Panc1 (cell line): ENCODE measurements around the gene PPP2R2B. TPM values are rescaled to one million over a fixed set of nuclear protein-coding genes. Genes with fewer than 3 reads are reported as not detected.

Experiments used
- ATAC-seq: fragments of 200-7000 bp; cut with Tn5 transposase; 2 replicates; pipeline ENCODE4 v1.9.1; 2020; ENCODE audit warnings: mild to moderate bottlenecking, moderate library complexity
- BruUV-seq: library from RNA; stranded (reverse); fragments of 400-500 nt; replicated peaks from 2 replicates; lab custom pipeline; 2021; lab: Mats Ljungman, UMichigan
- CTCF ChIA-PET: fragments of 300-600 bp; sonication (Branson Sonifier 250); formaldehyde crosslinking; loops from one replicate; lab custom pipeline; 2022; ENCODE audit warnings: antibody characterized with exemption; lab: Charles Lee
- POLR2A ChIA-PET: fragments of 300-600 bp; sonication (Branson Sonifier 250); formaldehyde crosslinking; loops from one replicate; lab custom pipeline; 2022; ENCODE audit warnings: antibody characterized with exemption; lab: Charles Lee
- DNase-seq: peaks from one replicate; pipeline ENCODE4 v3.0.0-alpha.2; 2010; ENCODE audit warnings: low read depth, low spot score
- H3K27ac ChIP-seq: 2 replicates; pipeline ENCODE4 v1.5.1; 2011; ENCODE audit warnings: mild to moderate bottlenecking, low read length, inconsistent platforms
- H3K27me3 ChIP-seq: fragments of 200-500 bp; sonication (Bioruptor generic); 2 replicates; pipeline ENCODE4 v1.6.0; 2014; ENCODE audit warnings: low read length, inconsistent platforms; ENCODE audit not compliant: control insufficient read depth, insufficient read depth
- H3K36me3 ChIP-seq: fragments of 200-500 bp; sonication (Bioruptor generic); 2 replicates; pipeline ENCODE4 v1.5.1; 2014; ENCODE audit warnings: inconsistent platforms, mild to moderate bottlenecking, low read length, moderate library complexity; ENCODE audit not compliant: control insufficient read depth, insufficient read depth
- H3K4me1 ChIP-seq: 2 replicates; pipeline ENCODE4 v1.5.1; 2011; ENCODE audit warnings: inconsistent platforms, mild to moderate bottlenecking, low read length, moderate library complexity; ENCODE audit not compliant: control insufficient read depth, insufficient read depth
- H3K4me3 ChIP-seq, 2 experiments: 2 replicates each; pipeline ENCODE4 v1.5.1; 2011 to 2012; ENCODE audit warnings: low read depth in 2 of 2, low read length in 2 of 2, mild to moderate bottlenecking in 2 of 2, inconsistent platforms in 1 of 2, moderate library complexity in 1 of 2
- H3K9me3 ChIP-seq: fragments of 200-500 bp; sonication (Bioruptor generic); 2 replicates; pipeline ENCODE4 v1.5.1; 2014; ENCODE audit warnings: low read depth, mild to moderate bottlenecking, inconsistent platforms, low read length, moderate library complexity; ENCODE audit not compliant: control insufficient read depth, insufficient read depth
- POLR2AphosphoS5 ChIP-seq: IDR thresholded peaks from 2 replicates; pipeline ENCODE4 v1.6.1; 2012; ENCODE audit warnings: mild to moderate bottlenecking, low read depth, low read length, moderate library complexity
- SIN3A ChIP-seq: IDR thresholded peaks from 2 replicates; pipeline ENCODE4 v1.6.1; 2012; ENCODE audit warnings: low read depth, mild to moderate bottlenecking, low read length, moderate library complexity, borderline replicate concordance; ENCODE audit not compliant: insufficient read depth
- TCF7L2 ChIP-seq: IDR thresholded peaks from 2 replicates; pipeline ENCODE4 v1.6.1; 2011; ENCODE audit warnings: mild to moderate bottlenecking, low read depth, low read length, inconsistent platforms
- in situ Hi-C: cut with HindIII; loops from 2 replicates; pipeline ENCODE4 v1.10.0; 2016; ENCODE audit warnings: low sequenced_read_pairs, low pct_unique_long_range_greater_than_20kb
- intact Hi-C: fragments of 100-400 bp; cut with micrococcal nuclease; formaldehyde crosslinking; loops from one replicate; pipeline ENCODE4 v1.10.0; 2022; ENCODE audit not compliant: unreplicated experiment
- total RNA-seq: library from RNA; stranded (reverse); gene quantifications from one replicate; pipeline ENCODE4 v1.2.1, GENCODE V29; 2021; ENCODE audit not compliant: unreplicated experiment
- TF ChIP-seq, protein P1 (sequence below): fragments of 450-650 bp; IDR thresholded peaks from 2 replicates; pipeline ENCODE4 v1.5.1; 2017; ENCODE audit warnings: mild to moderate bottlenecking
- TF ChIP-seq, protein P2 (sequence below), 2 experiments: IDR thresholded peaks; 2 replicates each; pipeline ENCODE4 v1.6.1; 2011 to 2012; ENCODE audit warnings: low read depth in 2 of 2, control low read depth in 1 of 2, low read length in 1 of 2, mild to moderate bottlenecking in 1 of 2, moderate library complexity in 1 of 2; ENCODE audit not compliant: insufficient read depth in 1 of 2

Gene PPP2R2B
- total RNA-seq, 1 experiment from 2014 or later, result 8.8 TPM

DNA sequence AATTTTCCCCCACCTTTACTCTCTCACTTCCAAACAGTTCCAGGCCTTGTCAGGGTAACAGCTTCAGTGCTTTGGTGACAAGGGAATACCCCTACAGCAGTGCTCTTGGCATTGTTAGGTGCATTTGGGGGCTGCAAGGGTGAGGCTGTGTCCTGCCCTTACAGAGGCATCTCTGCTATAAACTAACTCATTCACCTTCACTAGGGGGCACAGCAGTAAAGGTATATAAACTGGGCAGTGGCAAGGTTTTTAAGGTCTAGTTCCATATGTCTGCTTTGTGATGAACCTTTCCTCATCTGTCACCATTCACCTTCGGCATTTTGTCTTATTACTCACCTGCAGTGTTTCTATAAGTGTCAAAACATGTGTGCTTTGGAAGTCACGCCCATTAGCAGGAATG is 283.5 kb downstream of the PPP2R2B start:
- Histone ChIP-seq H3K9me3 (no peaks in the 10 kb centered on the region), H3K27ac (no peak overlapping the region), H3K27me3 (no peaks in the 10 kb centered on the region), H3K4me3 (no peak overlapping the region), H3K36me3 (no peaks in the 10 kb centered on the region), H3K4me1 (no peaks in the 10 kb centered on the region)
- POLR2A ChIA-PET, result no interaction called here
- TF ChIP-seq TCF7L2, result no peak
- TF ChIP-seq, protein P1, sequence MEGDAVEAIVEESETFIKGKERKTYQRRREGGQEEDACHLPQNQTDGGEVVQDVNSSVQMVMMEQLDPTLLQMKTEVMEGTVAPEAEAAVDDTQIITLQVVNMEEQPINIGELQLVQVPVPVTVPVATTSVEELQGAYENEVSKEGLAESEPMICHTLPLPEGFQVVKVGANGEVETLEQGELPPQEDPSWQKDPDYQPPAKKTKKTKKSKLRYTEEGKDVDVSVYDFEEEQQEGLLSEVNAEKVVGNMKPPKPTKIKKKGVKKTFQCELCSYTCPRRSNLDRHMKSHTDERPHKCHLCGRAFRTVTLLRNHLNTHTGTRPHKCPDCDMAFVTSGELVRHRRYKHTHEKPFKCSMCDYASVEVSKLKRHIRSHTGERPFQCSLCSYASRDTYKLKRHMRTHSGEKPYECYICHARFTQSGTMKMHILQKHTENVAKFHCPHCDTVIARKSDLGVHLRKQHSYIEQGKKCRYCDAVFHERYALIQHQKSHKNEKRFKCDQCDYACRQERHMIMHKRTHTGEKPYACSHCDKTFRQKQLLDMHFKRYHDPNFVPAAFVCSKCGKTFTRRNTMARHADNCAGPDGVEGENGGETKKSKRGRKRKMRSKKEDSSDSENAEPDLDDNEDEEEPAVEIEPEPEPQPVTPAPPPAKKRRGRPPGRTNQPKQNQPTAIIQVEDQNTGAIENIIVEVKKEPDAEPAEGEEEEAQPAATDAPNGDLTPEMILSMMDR, result peak; percentile 23
- no TSS peak for BruUV-seq
- CTCF ChIA-PET, result no interaction called here
- peak; percentile 58; the same call in 1 of the 2 replicates for ATAC-seq
- intact Hi-C loops (no loop called here), in situ Hi-C loops (no loop called here)
- DNase-seq, result no peak

DNA sequence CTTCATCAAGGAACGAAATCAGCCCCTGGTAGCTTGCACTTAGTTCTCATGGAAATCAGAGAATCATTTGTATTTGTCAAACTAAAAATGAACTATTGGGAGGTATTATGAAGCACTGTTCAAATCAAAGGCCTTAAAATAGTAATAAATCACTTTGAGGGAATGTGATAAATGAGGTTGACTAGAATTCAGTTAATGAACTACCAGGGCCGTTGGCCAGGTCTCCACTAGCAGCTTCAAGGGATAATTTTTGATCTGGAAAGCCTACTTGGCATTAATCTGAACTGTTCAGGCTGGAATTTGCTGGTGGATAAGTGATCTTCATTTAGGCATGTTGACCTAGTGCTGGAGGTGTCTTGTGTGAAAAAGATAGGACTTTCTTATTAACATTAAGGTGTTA is 286.2 kb downstream of the PPP2R2B start:
- DNase-seq (no peak), ATAC-seq (no peak)
- no peaks in the 10 kb centered on the region; the same call in 1 of the 2 replicates for H3K4me1 ChIP-seq
- H3K4me3 ChIP-seq, result no peak overlapping the region
- intact Hi-C loops, result no loop called here
- ChIA-PET POLR2A (no interaction called here), CTCF (no interaction called here)
- in situ Hi-C loops, result no loop called here
- BruUV-seq, result no TSS peak
- no peak overlapping the region for H3K27ac ChIP-seq
- TF ChIP-seq, protein P1, result no peak
- TF ChIP-seq SIN3A (no peak), POLR2AphosphoS5 (no peak), TCF7L2 (no peak)
- TF ChIP-seq, protein P2, sequence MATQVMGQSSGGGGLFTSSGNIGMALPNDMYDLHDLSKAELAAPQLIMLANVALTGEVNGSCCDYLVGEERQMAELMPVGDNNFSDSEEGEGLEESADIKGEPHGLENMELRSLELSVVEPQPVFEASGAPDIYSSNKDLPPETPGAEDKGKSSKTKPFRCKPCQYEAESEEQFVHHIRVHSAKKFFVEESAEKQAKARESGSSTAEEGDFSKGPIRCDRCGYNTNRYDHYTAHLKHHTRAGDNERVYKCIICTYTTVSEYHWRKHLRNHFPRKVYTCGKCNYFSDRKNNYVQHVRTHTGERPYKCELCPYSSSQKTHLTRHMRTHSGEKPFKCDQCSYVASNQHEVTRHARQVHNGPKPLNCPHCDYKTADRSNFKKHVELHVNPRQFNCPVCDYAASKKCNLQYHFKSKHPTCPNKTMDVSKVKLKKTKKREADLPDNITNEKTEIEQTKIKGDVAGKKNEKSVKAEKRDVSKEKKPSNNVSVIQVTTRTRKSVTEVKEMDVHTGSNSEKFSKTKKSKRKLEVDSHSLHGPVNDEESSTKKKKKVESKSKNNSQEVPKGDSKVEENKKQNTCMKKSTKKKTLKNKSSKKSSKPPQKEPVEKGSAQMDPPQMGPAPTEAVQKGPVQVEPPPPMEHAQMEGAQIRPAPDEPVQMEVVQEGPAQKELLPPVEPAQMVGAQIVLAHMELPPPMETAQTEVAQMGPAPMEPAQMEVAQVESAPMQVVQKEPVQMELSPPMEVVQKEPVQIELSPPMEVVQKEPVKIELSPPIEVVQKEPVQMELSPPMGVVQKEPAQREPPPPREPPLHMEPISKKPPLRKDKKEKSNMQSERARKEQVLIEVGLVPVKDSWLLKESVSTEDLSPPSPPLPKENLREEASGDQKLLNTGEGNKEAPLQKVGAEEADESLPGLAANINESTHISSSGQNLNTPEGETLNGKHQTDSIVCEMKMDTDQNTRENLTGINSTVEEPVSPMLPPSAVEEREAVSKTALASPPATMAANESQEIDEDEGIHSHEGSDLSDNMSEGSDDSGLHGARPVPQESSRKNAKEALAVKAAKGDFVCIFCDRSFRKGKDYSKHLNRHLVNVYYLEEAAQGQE (IDR thresholded peaks at IDR 0.05; ENCODE audit: insufficient read depth in 1 of 2, low read depth in 2 of 2, low read length in 1 of 2), result no peak
- no peaks in the 10 kb centered on the region for H3K36me3 ChIP-seq
- no peaks in the 10 kb centered on the region for H3K9me3 ChIP-seq
- H3K27me3 ChIP-seq, result no peaks in the 10 kb centered on the region

DNA sequence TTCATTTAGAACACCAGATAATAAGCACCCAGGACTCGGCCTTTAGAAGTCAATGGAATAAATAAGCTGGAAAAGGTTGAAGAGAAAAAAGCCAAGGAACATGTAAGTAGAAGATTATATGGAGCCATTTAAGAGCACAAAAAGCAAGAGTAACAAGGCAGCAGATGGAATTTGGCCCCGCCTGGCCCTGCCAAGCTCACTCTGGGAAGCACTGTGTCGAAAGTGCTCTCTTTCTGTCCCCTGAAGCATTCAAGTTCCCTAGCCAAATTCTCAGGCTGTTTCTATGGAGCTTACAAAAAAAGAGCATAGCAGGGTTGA is 289.6 kb downstream of the PPP2R2B start:
- no TSS peak for BruUV-seq
- H3K27me3 ChIP-seq, result no peaks in the 10 kb centered on the region

More for the DNA sequence above, 289.6 kb downstream of the PPP2R2B start:
- Histone ChIP-seq H3K36me3 (no peaks in the 10 kb centered on the region), H3K4me1 (no peaks in the 10 kb centered on the region; the same call in 1 of the 2 replicates), H3K27ac (no peak overlapping the region), H3K4me3 (no peak overlapping the region), H3K9me3 (no peaks in the 10 kb centered on the region)
- in situ Hi-C loops (no loop called here), intact Hi-C loops (no loop called here)
- CTCF ChIA-PET, result no interaction called here
- no peak for ATAC-seq
- POLR2A ChIA-PET, result no interaction called here
- no peak for DNase-seq
- TF ChIP-seq TCF7L2 (no peak), POLR2AphosphoS5 (no peak), SIN3A (no peak)
- TF ChIP-seq, protein P2 (IDR thresholded peaks at IDR 0.05; ENCODE audit: insufficient read depth in 1 of 2, low read depth in 2 of 2, low read length in 1 of 2), result no peak
- TF ChIP-seq, protein P1, result no peak
